ENCODE measurements around the gene PRXL2B.
A peak's percentile ranks its signal among the peaks of the same experiment; 100 is the strongest.

The PRXL2B gene

DNA sequence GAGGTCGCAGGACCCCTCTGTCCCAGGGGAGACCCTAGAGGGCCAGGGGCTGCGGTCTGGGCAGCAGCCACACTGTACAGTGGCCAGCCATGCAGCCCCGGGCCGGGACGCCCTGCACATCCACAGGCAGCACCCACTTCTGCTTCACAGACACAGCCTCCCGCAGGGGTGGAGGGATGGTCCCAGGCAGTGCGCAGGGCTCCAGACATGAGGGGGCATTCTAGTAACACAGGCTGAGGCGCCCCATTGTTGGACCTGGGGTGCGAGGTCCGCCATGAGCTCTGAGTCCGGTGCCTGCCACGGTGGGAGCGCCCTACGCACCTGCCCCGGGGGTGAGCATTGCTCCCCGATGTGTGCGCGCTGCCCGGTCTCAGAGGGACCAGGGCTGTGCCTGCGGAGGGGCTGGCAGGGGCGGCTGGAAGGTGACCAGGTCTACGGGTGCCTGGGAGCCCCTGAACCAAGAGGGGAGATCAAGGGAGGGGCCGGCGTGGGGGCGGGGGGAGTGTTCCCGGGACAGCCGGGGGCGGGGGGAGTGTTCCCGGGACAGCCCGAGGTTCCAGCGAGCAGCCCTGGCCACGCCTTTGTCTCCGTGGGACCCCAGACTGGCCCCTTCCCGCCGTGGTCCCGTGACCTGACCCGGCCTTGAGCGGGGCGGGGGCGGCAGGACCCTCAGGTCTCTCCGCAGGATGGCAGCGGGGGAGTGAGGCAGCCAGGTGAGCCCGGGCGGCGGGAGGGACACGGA, 41.8 kb downstream of the PRXL2B start:
- Mint-ChIP-seq H3K36me3 (ENCODE audit: low read depth) (peaks cover 3% of the 10 kb centered on the region), H3K27ac (no peak overlapping the region), H3K9me3 (peaks cover 9% of the 10 kb centered on the region), H3K4me3 (peak overlapping the region in 1 of 3 experiments; percentile 49), H3K4me1 (peaks cover 2% of the 10 kb centered on the region), H3K27me3 (ENCODE audit: low read depth) (peaks cover 77% of the 10 kb centered on the region)
- TF ChIP-seq, protein P1, sequence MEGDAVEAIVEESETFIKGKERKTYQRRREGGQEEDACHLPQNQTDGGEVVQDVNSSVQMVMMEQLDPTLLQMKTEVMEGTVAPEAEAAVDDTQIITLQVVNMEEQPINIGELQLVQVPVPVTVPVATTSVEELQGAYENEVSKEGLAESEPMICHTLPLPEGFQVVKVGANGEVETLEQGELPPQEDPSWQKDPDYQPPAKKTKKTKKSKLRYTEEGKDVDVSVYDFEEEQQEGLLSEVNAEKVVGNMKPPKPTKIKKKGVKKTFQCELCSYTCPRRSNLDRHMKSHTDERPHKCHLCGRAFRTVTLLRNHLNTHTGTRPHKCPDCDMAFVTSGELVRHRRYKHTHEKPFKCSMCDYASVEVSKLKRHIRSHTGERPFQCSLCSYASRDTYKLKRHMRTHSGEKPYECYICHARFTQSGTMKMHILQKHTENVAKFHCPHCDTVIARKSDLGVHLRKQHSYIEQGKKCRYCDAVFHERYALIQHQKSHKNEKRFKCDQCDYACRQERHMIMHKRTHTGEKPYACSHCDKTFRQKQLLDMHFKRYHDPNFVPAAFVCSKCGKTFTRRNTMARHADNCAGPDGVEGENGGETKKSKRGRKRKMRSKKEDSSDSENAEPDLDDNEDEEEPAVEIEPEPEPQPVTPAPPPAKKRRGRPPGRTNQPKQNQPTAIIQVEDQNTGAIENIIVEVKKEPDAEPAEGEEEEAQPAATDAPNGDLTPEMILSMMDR (IDR thresholded peaks at IDR 0.05; ENCODE audit: unreplicated experiment in 3 of 3) = no peak

DNA sequence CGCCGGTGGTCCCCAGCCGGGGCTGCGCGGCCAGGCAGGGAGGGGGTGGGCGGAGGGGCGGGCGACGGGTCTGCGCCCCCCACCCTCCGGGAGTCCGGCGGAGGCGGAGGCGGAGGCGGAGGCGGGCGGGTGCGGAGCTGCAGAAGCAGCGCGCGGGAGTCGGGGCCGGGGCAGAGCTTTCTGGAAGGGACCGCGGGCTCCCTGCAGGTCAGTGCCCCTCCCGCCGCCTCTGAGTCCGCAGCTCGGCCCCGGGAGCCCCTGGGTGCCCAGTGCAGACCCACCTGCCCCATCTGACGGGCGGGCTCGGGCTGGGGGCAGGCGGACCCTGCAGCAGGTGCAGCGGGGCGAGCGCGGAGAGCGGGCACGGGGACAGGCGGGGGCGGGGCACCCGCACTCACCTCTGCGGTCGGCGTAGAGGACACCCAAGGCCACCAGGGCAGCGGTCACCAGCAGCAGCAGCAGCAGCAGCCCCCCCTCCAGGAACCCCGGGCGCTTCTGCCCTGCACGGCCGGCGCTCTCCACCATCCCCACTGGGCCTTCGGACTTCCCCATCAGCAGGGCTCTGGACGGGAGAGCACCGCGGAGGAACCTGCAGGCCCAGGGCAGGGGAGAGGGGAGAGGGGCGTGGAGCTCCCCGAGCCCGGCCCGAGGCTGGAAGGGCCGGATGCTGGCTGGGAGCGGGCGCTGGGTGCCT, 42.5 kb downstream of the PRXL2B start:
- H3K9me3 Mint-ChIP-seq = peaks cover 9% of the 10 kb centered on the region
- peaks cover 74% of the 10 kb centered on the region for H3K27me3 Mint-ChIP-seq (ENCODE audit: low read depth)
- no peak overlapping the region for H3K27ac Mint-ChIP-seq
- peaks cover 3% of the 10 kb centered on the region for H3K36me3 Mint-ChIP-seq (ENCODE audit: low read depth)
- TF ChIP-seq, protein P1 (IDR thresholded peaks at IDR 0.05; ENCODE audit: unreplicated experiment in 3 of 3) = no peak
- H3K4me3 Mint-ChIP-seq = peak overlapping the region in 1 of 3 experiments; percentile 38
- H3K4me1 Mint-ChIP-seq = peaks cover 3% of the 10 kb centered on the region

DNA sequence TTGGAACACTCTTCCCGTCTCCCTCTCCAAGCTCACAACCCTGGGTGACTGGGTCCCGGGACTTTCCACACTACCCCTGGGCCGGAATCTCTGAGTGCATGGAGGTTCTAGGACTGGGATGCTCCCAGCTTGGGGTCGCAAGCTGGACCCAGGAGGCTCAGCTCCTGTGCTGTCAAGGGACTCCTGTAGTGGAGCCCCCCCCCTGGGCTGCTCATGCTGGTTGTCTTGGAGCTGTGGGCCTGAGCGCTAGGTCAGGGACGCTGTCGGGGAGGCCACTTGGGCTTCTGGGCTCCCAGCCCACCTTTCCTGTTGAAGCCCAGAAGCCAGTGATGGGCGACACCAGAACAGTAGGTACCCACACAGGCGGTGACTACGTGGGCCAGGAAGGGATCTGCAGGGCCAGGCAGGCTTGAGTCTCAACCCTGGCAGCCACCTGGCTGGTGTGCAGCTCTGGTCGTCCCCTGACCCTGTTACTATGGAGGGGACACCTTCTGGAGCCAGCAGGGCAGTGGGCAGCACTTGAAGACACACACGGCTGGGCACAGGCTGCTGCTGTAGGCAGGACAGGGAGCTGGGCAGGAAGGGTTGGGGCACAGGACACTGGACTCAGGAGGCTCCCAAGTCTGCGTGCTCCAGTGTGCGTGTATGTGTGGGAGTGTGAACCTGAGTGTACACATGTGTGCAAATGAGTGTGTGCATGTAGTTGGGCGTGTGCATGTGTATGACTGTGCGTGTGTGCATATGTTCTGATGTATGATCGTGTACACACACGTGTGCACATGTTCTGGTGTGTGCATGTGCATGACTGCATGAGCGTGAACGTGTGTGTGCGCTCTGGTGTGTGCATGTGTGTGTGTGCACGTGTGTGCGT, 43.3 kb downstream of the PRXL2B start:
- Mint-ChIP-seq H3K4me3 (peak overlapping the region in 2 of 3 experiments; percentile 38 to 41), H3K9me3 (peaks cover 9% of the 10 kb centered on the region), H3K27ac (peak overlapping the region in 1 of 3 experiments; percentile 65), H3K27me3 (ENCODE audit: low read depth) (peaks cover 67% of the 10 kb centered on the region), H3K36me3 (ENCODE audit: low read depth) (peaks cover 3% of the 10 kb centered on the region), H3K4me1 (peaks cover 3% of the 10 kb centered on the region)
- TF ChIP-seq, protein P1 (IDR thresholded peaks at IDR 0.05; ENCODE audit: unreplicated experiment in 3 of 3) = no peak

DNA sequence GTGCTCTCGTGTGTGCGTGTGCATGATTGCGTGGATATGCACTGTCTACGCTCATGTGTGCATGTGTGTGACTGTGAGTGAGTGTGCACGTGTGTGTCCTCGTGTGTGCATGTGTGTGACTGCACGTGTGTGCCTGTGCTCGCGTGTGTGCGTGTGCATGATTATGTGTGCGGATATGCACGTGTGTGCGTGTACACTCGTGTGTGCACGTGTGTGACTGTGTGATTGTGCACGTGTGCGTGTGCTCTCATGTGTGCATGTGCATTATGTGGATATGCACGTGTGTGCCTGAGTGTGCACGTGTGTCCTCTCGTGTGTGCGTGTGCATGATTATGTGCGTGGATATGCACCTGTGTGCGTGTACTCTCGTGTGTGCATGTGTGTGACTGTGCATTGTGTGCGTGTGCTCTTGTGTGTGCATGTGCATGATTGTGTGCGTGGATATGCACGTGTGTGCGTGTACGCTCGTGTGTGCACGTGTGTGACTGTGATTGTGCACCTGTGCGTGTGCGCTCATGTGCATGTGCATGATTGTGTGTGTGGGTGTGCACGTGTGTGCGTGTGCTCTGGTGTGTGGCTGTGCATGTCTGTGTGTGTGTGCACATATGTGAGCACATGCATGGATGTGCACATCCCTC, 44.0 kb downstream of the PRXL2B start:
- Mint-ChIP-seq H3K27ac (peak overlapping the region in 1 of 3 experiments; percentile 65), H3K9me3 (peaks cover 9% of the 10 kb centered on the region)

More for the DNA sequence above, 44.0 kb downstream of the PRXL2B start:
- Mint-ChIP-seq H3K36me3 (ENCODE audit: low read depth) (peaks cover 3% of the 10 kb centered on the region), H3K4me3 (peak overlapping the region in 2 of 3 experiments; percentile 23 to 67), H3K27me3 (ENCODE audit: low read depth) (peaks cover 60% of the 10 kb centered on the region), H3K4me1 (peaks cover 3% of the 10 kb centered on the region)
- TF ChIP-seq, protein P1 (IDR thresholded peaks at IDR 0.05; ENCODE audit: unreplicated experiment in 3 of 3) = no peak

All from nephron (organoid).